Lung (tissue), 12 donors: ENCODE results near the gene CDYL. TPM values are rescaled to one million over a fixed set of nuclear protein-coding genes. Genes with fewer than 3 reads are reported as not detected.

ENCODE experiments used
- ATAC-seq: fragments of 200-7000 bp; cut with Tn5 transposase; one replicate; pipeline ENCODE4 v1.9.1; 2020; ENCODE audit warnings: moderate number of reproducible peaks; ENCODE audit not compliant: insufficient read depth, low FRiP score
- DNase-seq, 3 donors: peaks; one replicate each; pipeline ENCODE4 v3.0.0-alpha.2; 2013 to 2017
- H3K27ac ChIP-seq, 2 donors: one replicate each; pipeline ENCODE4 v1.5.1; 2013; ENCODE audit warnings: mild to moderate bottlenecking in 2 of 2, moderate library complexity in 2 of 2, control low read depth in 1 of 2, inconsistent platforms in 1 of 2, low read depth in 1 of 2, low read length in 1 of 2
- H3K27me3 ChIP-seq, 3 donors: one replicate each; pipeline ENCODE4 v1.5.1; 2013; ENCODE audit warnings: low read length in 2 of 3; ENCODE audit not compliant: control insufficient read depth in 3 of 3, insufficient read depth in 3 of 3
- H3K36me3 ChIP-seq, 4 donors: one replicate each; pipeline ENCODE4 v1.5.1; 2013; ENCODE audit warnings: low read length in 4 of 4, mild to moderate bottlenecking in 1 of 4, moderate library complexity in 1 of 4; ENCODE audit not compliant: control insufficient read depth in 4 of 4, insufficient read depth in 4 of 4
- H3K4me1 ChIP-seq, 5 donors: one replicate each; pipeline ENCODE4 v1.5.1; 2013; ENCODE audit warnings: low read length in 5 of 5, mild to moderate bottlenecking in 2 of 5, moderate library complexity in 1 of 5; ENCODE audit not compliant: control insufficient read depth in 5 of 5, insufficient read depth in 5 of 5
- H3K4me3 ChIP-seq: one replicate; pipeline ENCODE4 v1.5.1; 2013; ENCODE audit warnings: mild to moderate bottlenecking, control low read depth, moderate library complexity
- H3K9ac ChIP-seq, 2 donors: one replicate each; pipeline ENCODE4 v1.5.1; 2013; ENCODE audit warnings: low read length in 2 of 2, control low read depth in 1 of 2; ENCODE audit not compliant: insufficient read depth in 1 of 2
- H3K9me3 ChIP-seq, 4 donors: one replicate each; pipeline ENCODE4 v1.5.1; 2013; ENCODE audit warnings: low read length in 3 of 4, mild to moderate bottlenecking in 1 of 4, moderate library complexity in 1 of 4; ENCODE audit not compliant: control insufficient read depth in 4 of 4, insufficient read depth in 3 of 4
- CTCF ChIP-seq: IDR thresholded peaks from 2 replicates; pipeline ENCODE4 v1.5.1; 2012; ENCODE audit warnings: mild to moderate bottlenecking; ENCODE audit errors: control extremely low read depth, extremely low read depth
- WGBS, 2 donors: extraction: QIAGEN DNeasy Blood & Tissue Kit; methylation state at CpG; one replicate each; pipeline ENCODE4 v1.1.7; 2013; 5-methylcytosine and 5-hydroxymethylcytosine counted together
- polyA plus RNA-seq, 2 donors: library from polyadenylated mRNA; stranded (reverse); fragments of 200-250 nt; gene quantifications; one replicate each; pipeline ENCODE4 v1.2.1, GENCODE V29; 2013
- total RNA-seq, 2 donors: library from RNA; depleted of rRNA in 1 of 2; stranded (reverse); fragments of >200 nt in 1 of 2; gene quantifications; one replicate each; pipeline ENCODE4 v1.2.1, GENCODE V29; 2014 to 2021
- donor health status: control.
- donor health status: control.
- donor health status: Bipolar disorder and iron deficiency.
- donor health status: healthy.
- donor health status: DM: yes; HTN: yes; CAD: no.

CDYL gene
- total and polyA plus RNA-seq, 4 donors, result 5.8 to 51.6 (median 20.9) TPM

- no peaks in the 10 kb centered on the region for H3K27me3 ChIP-seq
- H3K9ac ChIP-seq, result no peak overlapping the region
- H3K27ac ChIP-seq, result no peak overlapping the region
- TF ChIP-seq CTCF, result no peak
- WGBS, 2 donors, result 93 to 94% methylated on average over 16 of the region's 16 CpGs
- no peak overlapping the region for H3K4me3 ChIP-seq
- no peaks in the 10 kb centered on the region for H3K9me3 ChIP-seq
- DNase-seq, result no peak
- H3K36me3 ChIP-seq, result no peaks in the 10 kb centered on the region
- no peak for ATAC-seq
- H3K4me1 ChIP-seq, result peaks cover 4 to 11% (median 7%) of the 10 kb centered on the region in 5 donors
Measured at GRCh38 chr6:4788953-4789584, 12.9 kb downstream of the CDYL start.

- Histone ChIP-seq H3K27ac (no peak overlapping the region), H3K27me3 (no peaks in the 10 kb centered on the region), H3K4me1 (peaks cover 8 to 13% (median 10%) of the 10 kb centered on the region in 5 donors), H3K9ac (no peak overlapping the region), H3K36me3 (no peaks in the 10 kb centered on the region), H3K4me3 (no peak overlapping the region), H3K9me3 (no peaks in the 10 kb centered on the region)
- TF ChIP-seq CTCF, result no peak
- ATAC-seq (no peak), DNase-seq (no peak)
- 82 to 84% methylated on average over 5 of the region's 5 CpGs for WGBS, 2 donors
Measured at GRCh38 chr6:4790158-4790899, 14.1 kb downstream of the CDYL start.

GRCh38 chr6:4794140-4794707 lies 18.0 kb downstream of the CDYL start:
- Histone ChIP-seq H3K27ac (no peak overlapping the region), H3K36me3 (no peaks in the 10 kb centered on the region), H3K4me3 (no peak overlapping the region), H3K4me1 (peaks cover 8 to 12% (median 8%) of the 10 kb centered on the region in 5 donors), H3K27me3 (no peaks in the 10 kb centered on the region), H3K9ac (no peak overlapping the region), H3K9me3 (peaks cover 0 to 2% (median 0%) of the 10 kb centered on the region in 4 donors)
- no peak for TF ChIP-seq CTCF
- WGBS, 2 donors, result 58 to 72% methylated on average over 15 of the region's 15 CpGs
- DNase-seq, result peak; percentile 81 to 92 (median 89)
- no peak for ATAC-seq
